Astrocyte (in vitro differentiated cells and primary cell): ENCODE measurements around the gene USP36. TPM values are rescaled to one million over a fixed set of nuclear protein-coding genes. Genes with fewer than 3 reads are reported as not detected.

Experiments
- DNase-seq: peaks from one replicate; pipeline ENCODE4 v3.0.0-alpha.2; 2010; ENCODE audit warnings: low read depth
- FAIRE-seq: peaks from 2 replicates; lab custom pipeline; 2011; peaks lifted over from hg19 to GRCh38; lab: Jason Lieb, UNC
- H2AFZ ChIP-seq: 2 replicates; pipeline ENCODE4 v1.6.0; 2012; ENCODE audit warnings: low read depth, low read length, inconsistent platforms
- H3K27ac ChIP-seq: 2 replicates; pipeline ENCODE4 v1.5.1; 2011; ENCODE audit warnings: low read depth, low read length, inconsistent platforms
- H3K27me3 ChIP-seq: 2 replicates; pipeline ENCODE4 v1.6.0; 2011; ENCODE audit warnings: low read length, inconsistent platforms; ENCODE audit not compliant: insufficient read depth
- H3K36me3 ChIP-seq: 2 replicates; pipeline ENCODE4 v1.5.1; 2011; ENCODE audit warnings: low read length, inconsistent platforms; ENCODE audit not compliant: insufficient read depth
- H3K4me1 ChIP-seq: 2 replicates; pipeline ENCODE4 v1.5.1; 2011; ENCODE audit warnings: low read length, inconsistent platforms; ENCODE audit not compliant: insufficient read depth
- H3K4me2 ChIP-seq: 2 replicates; pipeline ENCODE4 v1.6.0; 2012; ENCODE audit warnings: low read length, inconsistent platforms
- H3K4me3 ChIP-seq: 2 replicates; pipeline ENCODE4 v1.5.1; 2011; ENCODE audit warnings: low read depth, mild to moderate bottlenecking, low read length, inconsistent platforms; ENCODE audit not compliant: insufficient read depth
- H3K79me2 ChIP-seq: 2 replicates; pipeline ENCODE4 v1.6.0; 2012; ENCODE audit warnings: mild to moderate bottlenecking, low read length, inconsistent platforms; ENCODE audit not compliant: insufficient read depth
- H3K9ac ChIP-seq: 2 replicates; pipeline ENCODE4 v1.6.0; 2012; ENCODE audit warnings: mild to moderate bottlenecking, low read length, inconsistent platforms
- H3K9me3 ChIP-seq: 2 replicates; pipeline ENCODE4 v1.5.1; 2012; ENCODE audit warnings: low read depth, mild to moderate bottlenecking, low read length, inconsistent platforms; ENCODE audit not compliant: insufficient read depth
- H4K20me1 ChIP-seq: 2 replicates; pipeline ENCODE4 v1.6.0; 2012; ENCODE audit warnings: low read length, inconsistent platforms; ENCODE audit not compliant: insufficient read depth
- H3K27ac Mint-ChIP-seq: one replicate; pipeline ENCODE4 v1.8.0; 2021; ENCODE audit warnings: mild to moderate bottlenecking, mixed read lengths; ENCODE audit not compliant: unreplicated experiment
- H3K27me3 Mint-ChIP-seq: one replicate; pipeline ENCODE4 v1.8.0; 2021; ENCODE audit warnings: low read depth, mixed read lengths; ENCODE audit not compliant: unreplicated experiment
- H3K36me3 Mint-ChIP-seq: one replicate; pipeline ENCODE4 v1.8.0; 2021; ENCODE audit warnings: low read depth, mixed read lengths; ENCODE audit not compliant: unreplicated experiment
- H3K4me1 Mint-ChIP-seq: one replicate; pipeline ENCODE4 v1.8.0; 2021; ENCODE audit warnings: low read depth, mixed read lengths; ENCODE audit not compliant: unreplicated experiment
- H3K4me3 Mint-ChIP-seq: one replicate; pipeline ENCODE4 v1.8.0; 2021; ENCODE audit warnings: mild to moderate bottlenecking, moderate library complexity, mixed read lengths; ENCODE audit not compliant: unreplicated experiment
- H3K9me3 Mint-ChIP-seq: one replicate; pipeline ENCODE4 v1.8.0; 2021; ENCODE audit warnings: mild to moderate bottlenecking, mixed read lengths; ENCODE audit not compliant: unreplicated experiment
- EZH2 ChIP-seq: IDR thresholded peaks from 2 replicates; pipeline ENCODE4 v1.6.1; 2012; ENCODE audit warnings: mild to moderate bottlenecking, low read length, inconsistent platforms; ENCODE audit not compliant: insufficient read depth
- total RNA-seq: library from RNA; stranded (reverse); gene quantifications from 2 replicates; pipeline ENCODE4 v1.2.1, GENCODE V29; 2021
- TF ChIP-seq, protein P1 (sequence below): IDR thresholded peaks from 2 replicates; pipeline ENCODE4 v1.5.1; 2011; ENCODE audit warnings: low read depth, mild to moderate bottlenecking, inconsistent platforms, low read length, moderate library complexity; ENCODE audit not compliant: insufficient read depth

The USP36 gene
- total RNA-seq, 1 donor from 2014 or later: 51.0 TPM

DNA sequence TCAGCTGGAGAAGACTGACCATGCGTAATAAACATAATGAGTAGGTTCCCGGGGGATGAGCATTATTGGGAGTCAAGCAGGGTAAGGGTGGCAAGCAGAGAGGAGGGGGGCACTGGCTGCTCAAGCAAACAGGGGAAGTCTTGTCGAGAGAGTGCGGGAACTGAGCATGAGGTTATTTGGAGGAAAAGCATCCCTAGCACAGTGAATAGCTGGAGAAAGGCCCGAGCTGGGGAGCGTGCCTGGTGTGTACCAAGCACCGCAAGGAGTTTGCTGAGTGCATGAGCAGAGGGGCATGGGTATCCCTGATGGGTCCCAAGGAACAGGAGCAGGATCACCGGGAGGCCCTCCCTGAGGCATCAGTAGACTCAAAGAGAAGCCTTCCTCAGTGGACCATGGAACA, 75.7 kb downstream of the USP36 start:
- TF ChIP-seq, protein P1, sequence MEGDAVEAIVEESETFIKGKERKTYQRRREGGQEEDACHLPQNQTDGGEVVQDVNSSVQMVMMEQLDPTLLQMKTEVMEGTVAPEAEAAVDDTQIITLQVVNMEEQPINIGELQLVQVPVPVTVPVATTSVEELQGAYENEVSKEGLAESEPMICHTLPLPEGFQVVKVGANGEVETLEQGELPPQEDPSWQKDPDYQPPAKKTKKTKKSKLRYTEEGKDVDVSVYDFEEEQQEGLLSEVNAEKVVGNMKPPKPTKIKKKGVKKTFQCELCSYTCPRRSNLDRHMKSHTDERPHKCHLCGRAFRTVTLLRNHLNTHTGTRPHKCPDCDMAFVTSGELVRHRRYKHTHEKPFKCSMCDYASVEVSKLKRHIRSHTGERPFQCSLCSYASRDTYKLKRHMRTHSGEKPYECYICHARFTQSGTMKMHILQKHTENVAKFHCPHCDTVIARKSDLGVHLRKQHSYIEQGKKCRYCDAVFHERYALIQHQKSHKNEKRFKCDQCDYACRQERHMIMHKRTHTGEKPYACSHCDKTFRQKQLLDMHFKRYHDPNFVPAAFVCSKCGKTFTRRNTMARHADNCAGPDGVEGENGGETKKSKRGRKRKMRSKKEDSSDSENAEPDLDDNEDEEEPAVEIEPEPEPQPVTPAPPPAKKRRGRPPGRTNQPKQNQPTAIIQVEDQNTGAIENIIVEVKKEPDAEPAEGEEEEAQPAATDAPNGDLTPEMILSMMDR: no peak
- TF ChIP-seq EZH2: no peak
- FAIRE-seq: no peak
- peaks cover 71% of the 10 kb centered on the region for H4K20me1 ChIP-seq
- no peak overlapping the region for H3K4me2 ChIP-seq
- DNase-seq: no peak
- H2AFZ ChIP-seq: no peak overlapping the region
- H3K27me3 ChIP-seq: no peaks in the 10 kb centered on the region
- H3K9me3 ChIP-seq: no peaks in the 10 kb centered on the region
- no peaks in the 10 kb centered on the region for H3K36me3 ChIP-seq
- Mint-ChIP-seq H3K36me3 (peaks cover 2% of the 10 kb centered on the region), H3K4me1 (peaks cover 6% of the 10 kb centered on the region), H3K27me3 (no peaks in the 10 kb centered on the region), H3K27ac (no peak overlapping the region), H3K4me3 (no peak overlapping the region), H3K9me3 (no peaks in the 10 kb centered on the region)
- H3K4me1 ChIP-seq: peaks cover 3% of the 10 kb centered on the region
- H3K4me3 ChIP-seq: no peak overlapping the region
- H3K9ac ChIP-seq: no peak overlapping the region
- H3K27ac ChIP-seq: no peak overlapping the region
- peaks cover 73% of the 10 kb centered on the region for H3K79me2 ChIP-seq

DNA sequence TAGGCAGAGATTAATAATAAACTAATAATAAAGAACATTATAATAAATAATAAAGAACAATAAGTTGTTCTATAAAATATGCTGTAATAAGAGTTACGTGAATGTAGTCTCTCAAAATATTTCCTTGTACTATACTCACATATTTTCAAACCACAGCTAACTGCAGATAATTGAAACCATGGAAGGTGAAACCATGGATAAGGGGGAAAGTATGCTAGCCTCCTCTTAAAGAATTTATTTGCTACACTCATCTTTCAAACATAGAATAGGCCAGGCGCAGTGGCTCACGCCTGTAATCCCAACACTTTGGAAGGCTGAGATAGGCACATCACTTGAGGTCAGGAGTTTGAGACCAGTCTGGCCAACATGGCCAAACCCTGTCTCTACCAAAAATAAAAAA, 77.1 kb downstream of the USP36 start:
- H3K4me2 ChIP-seq: no peak overlapping the region
- H3K4me3 ChIP-seq: no peak overlapping the region
- FAIRE-seq: no peak
- no peak overlapping the region for H3K27ac ChIP-seq
- peaks cover 15% of the 10 kb centered on the region for H3K4me1 Mint-ChIP-seq
- TF ChIP-seq, protein P1: no peak
- TF ChIP-seq EZH2: no peak
- no peak overlapping the region for H3K9ac ChIP-seq
- no peaks in the 10 kb centered on the region for H3K36me3 ChIP-seq
- H3K4me3 Mint-ChIP-seq: no peak overlapping the region
- H3K27ac Mint-ChIP-seq: no peak overlapping the region
- H2AFZ ChIP-seq: no peak overlapping the region
- H3K27me3 ChIP-seq: no peaks in the 10 kb centered on the region
- peak; percentile 72 for DNase-seq
- peaks cover 2% of the 10 kb centered on the region for H3K36me3 Mint-ChIP-seq
- peaks cover 9% of the 10 kb centered on the region for H3K4me1 ChIP-seq
- peaks cover 73% of the 10 kb centered on the region for H4K20me1 ChIP-seq
- H3K9me3 ChIP-seq: no peaks in the 10 kb centered on the region
- H3K9me3 Mint-ChIP-seq: no peaks in the 10 kb centered on the region
- H3K79me2 ChIP-seq: peaks cover 72% of the 10 kb centered on the region
- no peaks in the 10 kb centered on the region for H3K27me3 Mint-ChIP-seq

DNA sequence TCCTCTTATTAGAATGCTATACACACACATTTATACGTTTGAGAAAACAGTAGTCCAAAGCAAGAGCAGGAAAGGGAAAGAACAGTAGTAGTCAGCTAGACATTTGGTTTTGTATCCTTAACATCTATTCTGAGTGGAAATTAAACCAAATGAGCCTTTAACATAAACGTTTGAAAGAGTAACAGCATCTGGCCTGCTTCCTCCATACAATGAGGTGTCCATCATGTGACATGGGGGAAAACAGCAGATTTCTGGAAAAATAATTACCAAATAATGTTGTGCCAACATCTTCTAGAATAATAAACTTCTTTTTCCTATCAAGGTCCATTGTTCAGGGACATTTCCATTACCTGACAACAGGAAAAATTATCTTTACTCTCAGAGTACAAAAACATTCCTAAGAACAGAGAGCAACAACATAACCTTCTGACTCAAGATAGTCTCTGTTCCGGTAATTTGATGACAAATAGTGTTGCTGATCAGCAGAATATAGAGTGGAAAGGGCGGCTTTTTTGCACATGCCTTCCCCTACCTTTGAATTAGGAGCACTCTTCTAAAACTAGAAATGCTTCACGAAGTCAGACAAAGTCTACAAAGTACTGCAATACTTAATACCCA, 78.7 kb downstream of the USP36 start:
- FAIRE-seq (no peak), DNase-seq (peak; percentile 45)
- no peak overlapping the region for H3K27ac ChIP-seq
- Mint-ChIP-seq H3K4me1 (peaks cover 15% of the 10 kb centered on the region), H3K27ac (no peak overlapping the region), H3K36me3 (peaks cover 2% of the 10 kb centered on the region), H3K27me3 (no peaks in the 10 kb centered on the region), H3K4me3 (no peak overlapping the region), H3K9me3 (no peaks in the 10 kb centered on the region)
- no peaks in the 10 kb centered on the region for H3K9me3 ChIP-seq
- peaks cover 9% of the 10 kb centered on the region for H3K4me1 ChIP-seq
- H3K27me3 ChIP-seq: no peaks in the 10 kb centered on the region
- peak overlapping the region; percentile 1 for H3K4me2 ChIP-seq
- no peak overlapping the region for H2AFZ ChIP-seq
- TF ChIP-seq, protein P1: no peak
- no peak for TF ChIP-seq EZH2
- no peaks in the 10 kb centered on the region for H3K36me3 ChIP-seq
- no peak overlapping the region for H3K9ac ChIP-seq
- no peak overlapping the region for H3K4me3 ChIP-seq
- H3K79me2 ChIP-seq: peaks cover 65% of the 10 kb centered on the region
- peaks cover 70% of the 10 kb centered on the region for H4K20me1 ChIP-seq
